Activated CD8-positive, alpha-beta memory T cell treated with anti-CD3 and anti-CD28 coated beads, Interleukin-2, amount 10 ng/mL, durations not matched to agents 7 days and 5 days (primary cell): Measurements from ENCODE around the gene GMDS. TPM values are rescaled to one million over a fixed set of nuclear protein-coding genes. Genes with fewer than 3 reads are reported as not detected.
A peak's percentile ranks its signal among the peaks of the same experiment; 100 is the strongest.
"Not testable (repeated sequence)": the region's sequence is repeated elsewhere in the genome, so short reads cannot be mapped to it uniquely, and the experiment has no call there.

Experiments
- ATAC-seq: fragments of 150-1000 bp; cut with Tn5 transposase; one replicate; pipeline ENCODE4 v1.10.0; 2021; ENCODE audit warnings: moderate library complexity
- CTCF ChIA-PET: fragments of 350-600 bp; sonication (Branson Sonifier 250); formaldehyde crosslinking; loops from one replicate; lab custom pipeline; 2021; ENCODE audit warnings: antibody characterized with exemption; lab: Charles Lee
- DNase-seq: peaks from one replicate; pipeline ENCODE4 v3.0.0-alpha.2; 2020
- H3K27ac Mint-ChIP-seq: one replicate; pipeline ENCODE4 v1.8.0; 2021; ENCODE audit warnings: mild to moderate bottlenecking, mixed read lengths
- H3K27me3 Mint-ChIP-seq: one replicate; pipeline ENCODE4 v1.8.0; 2021; ENCODE audit warnings: mixed read lengths
- H3K36me3 Mint-ChIP-seq: one replicate; pipeline ENCODE4 v1.8.0; 2021; ENCODE audit warnings: mild to moderate bottlenecking, mixed read lengths
- H3K4me1 Mint-ChIP-seq: one replicate; pipeline ENCODE4 v1.8.0; 2021; ENCODE audit warnings: mixed read lengths
- H3K4me3 Mint-ChIP-seq: one replicate; pipeline ENCODE4 v1.8.0; 2021; ENCODE audit warnings: mild to moderate bottlenecking, moderate library complexity, mixed read lengths
- H3K9me3 Mint-ChIP-seq: one replicate; pipeline ENCODE4 v1.8.0; 2022; ENCODE audit warnings: low read depth, mixed read lengths
- total RNA-seq, 2 experiments: library from RNA; stranded (reverse); gene quantifications; one replicate each; pipeline ENCODE4 v1.2.3, GENCODE V29; 2021

GMDS gene
- total RNA-seq, 2 experiments from 2014 or later, result 28.2 to 36.9 TPM

DNA sequence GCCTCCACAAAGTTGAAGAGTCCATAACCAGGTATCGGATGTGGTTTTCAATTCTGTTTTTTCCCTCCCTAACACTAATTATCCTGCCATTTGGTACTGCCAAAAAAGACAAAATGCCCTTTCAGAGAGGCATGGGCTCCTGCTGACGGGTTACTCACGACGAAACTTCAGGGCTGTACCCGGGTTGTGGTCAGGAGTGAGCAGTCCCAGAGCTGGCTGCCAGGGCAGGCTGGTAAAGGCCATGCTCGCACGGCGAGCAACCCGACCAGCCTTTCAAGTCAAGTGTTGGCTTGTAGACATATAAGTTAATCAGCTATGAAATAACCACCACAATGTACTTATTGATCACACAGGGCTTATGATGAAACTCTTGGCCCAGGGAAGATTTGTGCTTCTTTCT is 483.2 kb downstream of the GMDS start:
- ATAC-seq (no peak), DNase-seq (no peak)
- peaks cover 4% of the 10 kb centered on the region for H3K27me3 Mint-ChIP-seq
- CTCF ChIA-PET, result no interaction called here
- H3K9me3 Mint-ChIP-seq, result no peaks in the 10 kb centered on the region
- no peak overlapping the region for H3K27ac Mint-ChIP-seq
- no peaks in the 10 kb centered on the region for H3K36me3 Mint-ChIP-seq
- no peaks in the 10 kb centered on the region for H3K4me1 Mint-ChIP-seq
- no peak overlapping the region for H3K4me3 Mint-ChIP-seq

DNA sequence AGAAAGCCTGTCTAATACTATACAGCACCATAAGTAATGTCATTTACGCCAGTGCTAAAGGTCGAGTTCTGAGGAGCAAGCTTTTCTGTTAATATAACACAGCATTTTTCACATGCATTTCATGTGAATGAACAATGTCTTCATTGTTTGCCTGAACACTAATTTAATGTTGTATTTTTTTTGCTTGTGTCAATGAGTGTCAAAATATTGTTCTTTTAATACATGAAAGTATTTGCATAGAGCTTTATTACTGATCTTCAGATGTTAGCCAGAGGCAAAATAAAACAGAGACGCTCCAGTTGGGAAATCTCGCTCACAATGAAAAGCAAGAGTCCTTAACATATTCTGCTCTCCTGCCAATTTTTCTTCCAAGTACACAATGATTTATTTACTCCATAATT is 483.9 kb downstream of the GMDS start:
- CTCF ChIA-PET, result no interaction called here
- peaks cover 4% of the 10 kb centered on the region for H3K27me3 Mint-ChIP-seq
- ATAC-seq, result no peak
- H3K4me1 Mint-ChIP-seq, result no peaks in the 10 kb centered on the region
- no peak for DNase-seq
- H3K27ac Mint-ChIP-seq, result no peak overlapping the region
- H3K9me3 Mint-ChIP-seq, result no peaks in the 10 kb centered on the region
- no peak overlapping the region for H3K4me3 Mint-ChIP-seq
- H3K36me3 Mint-ChIP-seq, result no peaks in the 10 kb centered on the region

DNA sequence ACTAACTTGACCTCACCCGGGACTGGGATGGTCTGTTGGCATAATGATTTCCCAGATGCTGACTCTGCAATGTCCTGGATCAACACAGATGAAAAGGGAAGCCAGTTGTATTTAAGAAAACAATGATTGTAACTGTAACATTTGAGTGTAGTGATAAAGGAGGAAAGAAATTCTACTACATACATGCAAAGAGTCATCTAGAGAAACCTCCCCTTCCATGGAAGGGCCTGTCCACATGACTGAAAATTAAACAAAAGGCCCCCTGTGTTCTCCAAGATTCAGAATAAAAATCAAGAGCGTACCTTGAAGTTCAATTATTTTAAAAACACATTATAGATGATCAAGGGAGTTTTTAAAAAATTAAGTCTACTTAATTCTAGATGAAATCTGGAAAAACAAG is 484.5 kb downstream of the GMDS start:
- Mint-ChIP-seq H3K27me3 (peaks cover 4% of the 10 kb centered on the region), H3K36me3 (no peaks in the 10 kb centered on the region), H3K4me3 (no peak overlapping the region), H3K9me3 (no peaks in the 10 kb centered on the region), H3K4me1 (no peaks in the 10 kb centered on the region), H3K27ac (no peak overlapping the region)
- CTCF ChIA-PET, result no interaction called here
- no peak for DNase-seq
- no peak for ATAC-seq

DNA sequence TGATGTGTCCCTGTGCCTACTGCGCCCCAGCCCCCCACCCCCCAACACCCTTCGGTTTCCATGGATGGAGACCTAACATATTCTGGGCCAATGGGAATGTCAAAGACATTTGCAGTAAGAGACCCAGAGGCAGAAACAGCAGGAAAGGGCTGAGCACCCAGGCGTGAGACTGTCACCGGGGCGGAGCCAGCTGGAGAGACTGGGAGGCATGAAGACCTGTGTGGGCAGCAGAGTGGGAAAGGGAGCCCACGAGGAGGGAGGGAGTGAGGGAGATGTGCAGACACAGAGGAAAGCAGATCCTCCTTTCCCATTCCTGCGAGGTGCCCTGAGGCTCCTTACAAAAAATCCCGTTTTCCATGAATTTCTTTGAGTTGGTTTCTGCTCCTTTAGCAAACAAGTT is 485.5 kb downstream of the GMDS start:
- ATAC-seq (no peak), DNase-seq (no peak)
- CTCF ChIA-PET, result no interaction called here
- Mint-ChIP-seq H3K9me3 (no peaks in the 10 kb centered on the region), H3K4me1 (no peaks in the 10 kb centered on the region), H3K27me3 (peaks cover 4% of the 10 kb centered on the region), H3K27ac (peak overlapping the region; percentile 33), H3K4me3 (no peak overlapping the region), H3K36me3 (peaks cover 2% of the 10 kb centered on the region)

DNA sequence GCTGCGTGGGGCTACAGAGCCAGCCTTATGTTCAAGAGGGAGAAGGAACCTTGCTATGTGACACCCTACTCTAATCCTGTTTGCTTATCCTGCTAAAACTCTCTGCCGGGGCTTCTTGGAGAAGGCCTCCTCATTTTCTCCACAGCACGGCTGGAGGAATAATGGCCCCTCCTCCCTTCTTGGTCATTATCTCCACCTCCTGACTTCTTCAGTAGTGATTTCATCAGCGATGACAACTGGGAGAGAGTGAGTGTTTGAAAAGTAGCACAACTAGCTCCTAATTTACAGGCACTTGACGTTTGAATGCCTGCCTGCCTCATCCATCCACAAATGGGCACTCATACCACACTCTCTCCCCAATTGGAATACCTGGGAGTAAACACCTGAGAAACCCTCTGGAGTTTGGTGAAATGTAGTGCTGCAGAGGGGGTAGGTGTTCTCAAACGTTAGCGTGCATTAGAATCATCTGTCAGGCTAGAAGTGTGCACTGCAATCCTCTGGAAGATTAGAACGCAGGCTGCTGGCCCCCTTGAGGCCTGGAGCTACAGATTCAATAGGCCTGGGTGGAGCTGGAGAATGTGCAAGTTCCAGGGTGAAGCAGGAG is 487.2 kb downstream of the GMDS start:
- CTCF ChIA-PET, result no interaction called here
- no peak for DNase-seq
- H3K27ac Mint-ChIP-seq, result no peak overlapping the region
- ATAC-seq, result no peak
- peaks cover 6% of the 10 kb centered on the region for H3K27me3 Mint-ChIP-seq
- H3K4me1 Mint-ChIP-seq, result no peaks in the 10 kb centered on the region
- H3K36me3 Mint-ChIP-seq, result peaks cover 6% of the 10 kb centered on the region
- H3K4me3 Mint-ChIP-seq, result no peak overlapping the region
- H3K9me3 Mint-ChIP-seq, result no peaks in the 10 kb centered on the region

DNA sequence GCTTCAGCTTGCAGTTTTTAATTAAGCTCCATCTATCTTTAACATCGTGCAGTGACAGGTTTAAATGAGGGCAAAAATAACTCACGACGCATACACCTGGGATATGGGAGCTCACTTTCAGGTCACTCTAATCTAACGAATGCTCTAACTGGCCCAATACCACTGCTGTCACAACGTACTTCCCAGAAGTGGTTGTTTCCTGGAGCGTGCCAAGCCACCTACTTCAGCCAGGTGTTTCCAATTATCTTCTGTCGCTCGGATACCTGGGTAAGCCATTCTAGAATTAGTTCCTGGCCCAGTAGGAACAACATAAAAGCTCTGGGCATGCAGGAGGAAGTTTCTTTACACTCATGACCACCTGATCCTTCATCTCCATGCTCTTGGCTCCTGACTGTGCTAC is 488.3 kb downstream of the GMDS start:
- CTCF ChIA-PET, result no interaction called here
- H3K27ac Mint-ChIP-seq, result no peak overlapping the region
- H3K9me3 Mint-ChIP-seq, result no peaks in the 10 kb centered on the region

DNA sequence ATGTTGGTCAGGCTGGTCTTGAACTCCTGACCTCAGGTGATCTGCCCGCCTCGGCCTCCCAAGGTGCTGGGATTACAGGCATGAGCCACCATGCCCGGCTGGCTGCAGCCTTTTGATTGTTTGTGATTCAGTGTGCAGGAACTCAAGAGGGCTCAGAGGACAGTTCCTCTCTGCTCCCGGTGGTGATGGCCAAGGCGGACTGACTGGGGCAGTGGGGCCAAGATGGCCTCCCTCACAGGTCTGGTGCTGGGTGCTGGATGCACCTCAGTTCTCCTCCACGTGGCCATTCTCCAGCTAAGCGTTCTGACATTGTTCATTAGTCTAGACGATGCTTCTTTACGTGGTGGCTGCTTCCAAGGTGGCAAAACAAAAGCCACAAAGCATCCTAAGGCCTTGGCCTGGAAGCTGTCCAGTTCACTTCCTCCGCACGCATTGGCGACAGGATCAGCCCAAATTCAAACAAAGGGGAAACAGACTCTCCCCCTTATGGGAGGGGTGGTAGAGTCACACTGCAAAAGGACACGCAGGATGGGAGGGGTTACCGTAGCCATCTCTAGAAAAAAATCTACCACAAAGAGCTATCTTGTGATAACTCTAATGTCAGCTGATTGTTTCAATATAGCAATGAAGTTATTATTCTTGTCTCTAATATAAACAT is 488.8 kb downstream of the GMDS start:
- ATAC-seq (no peak), DNase-seq (no peak)
- Mint-ChIP-seq H3K9me3 (peaks cover 2% of the 10 kb centered on the region), H3K4me1 (no peaks in the 10 kb centered on the region), H3K27me3 (peaks cover 4% of the 10 kb centered on the region), H3K4me3 (no peak overlapping the region), H3K36me3 (peaks cover 8% of the 10 kb centered on the region), H3K27ac (no peak overlapping the region)
- CTCF ChIA-PET, result no interaction called here

More for the DNA sequence above, 488.3 kb downstream of the GMDS start:
- H3K27me3 Mint-ChIP-seq, result peaks cover 6% of the 10 kb centered on the region
- H3K36me3 Mint-ChIP-seq, result peaks cover 6% of the 10 kb centered on the region
- no peaks in the 10 kb centered on the region for H3K4me1 Mint-ChIP-seq
- ATAC-seq, result no peak
- H3K4me3 Mint-ChIP-seq, result no peak overlapping the region
- no peak for DNase-seq

DNA sequence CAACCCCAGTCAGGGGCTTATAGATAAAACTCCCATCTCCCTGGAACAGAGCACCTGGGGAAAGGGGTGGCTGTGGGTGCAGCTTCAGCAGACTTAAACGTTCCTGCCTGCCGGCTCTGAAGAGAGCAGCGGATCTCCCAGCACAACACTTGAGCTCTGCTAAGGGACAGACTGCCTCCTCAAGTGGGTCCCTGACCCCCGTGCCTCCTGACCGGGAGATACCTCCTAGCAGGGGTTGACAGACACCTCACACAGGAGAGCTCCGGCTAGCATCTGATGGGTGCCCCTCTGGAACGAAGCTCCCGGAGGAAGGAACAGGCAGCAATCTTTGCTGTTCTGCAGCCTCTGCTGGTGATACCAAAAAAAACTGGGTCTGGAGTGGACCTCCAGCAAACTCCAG is 494.3 kb downstream of the GMDS start:
- H3K4me1 Mint-ChIP-seq, H3K27me3 Mint-ChIP-seq, H3K27ac Mint-ChIP-seq, ATAC-seq, H3K9me3 Mint-ChIP-seq, H3K4me3 Mint-ChIP-seq, H3K36me3 Mint-ChIP-seq, CTCF ChIA-PET, DNase-seq: not testable (repeated sequence)

DNA sequence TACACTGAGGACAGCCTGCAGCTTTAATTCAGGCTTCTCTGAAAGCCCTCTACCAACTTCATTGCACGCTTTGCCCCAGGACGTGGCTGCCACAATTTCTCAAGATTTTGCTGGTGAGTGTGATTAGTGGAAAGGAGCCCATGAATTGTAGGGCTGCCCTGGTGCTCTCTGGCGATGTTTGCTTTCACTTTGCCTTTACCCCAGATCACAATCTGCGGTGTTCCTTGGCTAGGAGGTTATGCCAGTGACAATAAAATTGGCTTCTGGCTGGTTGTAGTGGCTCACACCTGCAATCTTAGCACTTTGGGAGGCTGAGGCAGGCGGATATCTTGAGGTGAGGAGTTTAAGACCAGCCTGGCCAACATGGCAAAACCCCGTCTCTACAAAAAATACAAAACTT is 496.4 kb downstream of the GMDS start:
- peaks cover 6% of the 10 kb centered on the region for H3K36me3 Mint-ChIP-seq
- peaks cover 3% of the 10 kb centered on the region for H3K27me3 Mint-ChIP-seq
- ATAC-seq (no peak), DNase-seq (no peak)
- CTCF ChIA-PET, result no interaction called here
- H3K27ac Mint-ChIP-seq, result no peak overlapping the region
- H3K4me1 Mint-ChIP-seq, result no peaks in the 10 kb centered on the region
- H3K4me3 Mint-ChIP-seq, result no peak overlapping the region
- H3K9me3 Mint-ChIP-seq, result peaks cover 2% of the 10 kb centered on the region

DNA sequence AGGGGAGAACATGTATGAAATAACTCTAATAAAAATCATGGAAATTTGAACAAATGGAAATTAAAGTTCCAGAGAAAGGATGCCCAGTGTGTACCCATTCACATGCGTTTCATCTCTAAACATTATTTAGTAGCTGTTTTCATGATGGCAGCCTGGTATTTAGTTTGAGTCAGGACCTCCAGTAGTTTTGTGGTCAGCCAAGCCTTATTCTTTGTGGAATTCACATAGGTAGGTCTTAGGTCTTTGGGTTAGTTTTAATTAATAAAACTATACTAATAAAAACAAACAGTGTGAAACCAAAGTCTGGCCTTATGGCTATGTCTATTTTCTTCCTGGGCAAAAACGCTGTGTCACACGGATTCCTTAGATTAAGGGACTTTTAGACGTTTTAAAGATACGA is 497.9 kb downstream of the GMDS start:
- Mint-ChIP-seq H3K4me1 (no peaks in the 10 kb centered on the region), H3K27me3 (no peaks in the 10 kb centered on the region), H3K27ac (no peak overlapping the region), H3K9me3 (peaks cover 2% of the 10 kb centered on the region), H3K36me3 (peaks cover 1% of the 10 kb centered on the region), H3K4me3 (no peak overlapping the region)
- ATAC-seq (no peak), DNase-seq (no peak)
- CTCF ChIA-PET, result no interaction called here

DNA sequence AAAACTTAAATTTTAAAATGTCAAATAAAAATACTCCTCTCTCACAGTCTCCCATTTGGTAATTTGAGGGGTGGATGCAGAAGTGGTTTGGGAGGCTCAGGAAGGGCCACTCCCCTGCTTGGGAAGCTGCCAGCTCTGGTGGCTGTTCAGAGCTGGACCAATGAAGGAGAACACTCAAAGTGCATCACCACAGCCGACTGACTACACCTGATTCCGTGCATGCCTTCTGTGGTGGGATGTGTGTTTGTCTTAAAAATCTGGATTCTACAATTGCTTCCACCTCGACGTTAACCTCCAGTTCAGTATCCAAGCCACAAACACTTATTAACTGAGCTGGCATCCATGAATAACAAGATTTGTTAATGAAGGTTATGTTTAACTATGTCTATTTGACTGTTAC is 498.4 kb downstream of the GMDS start:
- peaks cover under 1% of the 10 kb centered on the region for H3K36me3 Mint-ChIP-seq
- ATAC-seq, result no peak
- H3K27ac Mint-ChIP-seq, result no peak overlapping the region
- no peaks in the 10 kb centered on the region for H3K4me1 Mint-ChIP-seq
- CTCF ChIA-PET, result no interaction called here
- DNase-seq, result no peak
- H3K4me3 Mint-ChIP-seq, result no peak overlapping the region
- H3K9me3 Mint-ChIP-seq, result peaks cover 1% of the 10 kb centered on the region
- no peaks in the 10 kb centered on the region for H3K27me3 Mint-ChIP-seq

DNA sequence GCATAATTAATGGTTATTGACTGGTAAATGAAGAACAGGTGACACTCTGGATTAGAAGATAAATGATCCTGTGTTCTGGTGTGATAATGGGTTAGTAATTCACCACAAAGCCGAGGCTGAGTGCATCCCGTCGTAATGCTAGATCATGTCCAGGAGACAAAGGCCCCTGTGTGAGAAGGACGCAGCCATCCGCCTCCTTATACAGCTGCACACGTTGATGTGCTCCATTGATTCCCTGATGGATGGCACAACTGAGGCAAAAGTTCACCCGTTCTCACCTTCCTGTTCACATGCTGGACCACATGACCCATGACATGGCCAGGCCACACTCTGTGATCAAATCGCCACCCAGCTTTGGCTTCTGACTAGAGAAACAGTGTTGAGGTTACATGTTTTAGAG is 499.6 kb downstream of the GMDS start:
- no peaks in the 10 kb centered on the region for H3K36me3 Mint-ChIP-seq
- H3K4me1 Mint-ChIP-seq, result no peaks in the 10 kb centered on the region
- DNase-seq (no peak), ATAC-seq (no peak)
- CTCF ChIA-PET, result no interaction called here
- H3K4me3 Mint-ChIP-seq, result no peak overlapping the region
- no peaks in the 10 kb centered on the region for H3K27me3 Mint-ChIP-seq
- H3K9me3 Mint-ChIP-seq, result no peaks in the 10 kb centered on the region
- H3K27ac Mint-ChIP-seq, result no peak overlapping the region

DNA sequence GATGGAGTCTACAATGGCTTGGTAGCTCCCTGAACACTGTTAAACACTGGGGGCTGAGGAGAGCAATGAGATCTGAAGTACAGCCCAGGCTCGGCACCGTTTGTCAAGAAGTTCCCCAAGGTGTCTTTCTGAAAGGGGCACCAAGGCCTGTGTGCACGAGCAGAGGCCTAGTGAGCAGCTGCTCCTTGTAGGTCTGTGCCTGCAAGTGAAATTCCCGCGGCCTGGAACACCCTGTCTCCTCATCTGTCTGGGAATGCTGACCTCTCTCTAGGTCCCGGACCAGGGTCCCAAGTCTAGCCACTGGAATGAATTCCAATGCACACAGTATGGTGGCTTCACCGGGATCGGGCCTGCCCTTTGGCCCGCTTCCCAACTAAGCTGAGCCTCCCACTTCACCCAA is 500.9 kb downstream of the GMDS start:
- CTCF ChIA-PET, result no interaction called here
- DNase-seq (no peak), ATAC-seq (no peak)
- H3K27ac Mint-ChIP-seq, result no peak overlapping the region
- H3K27me3 Mint-ChIP-seq, result no peaks in the 10 kb centered on the region
- no peaks in the 10 kb centered on the region for H3K9me3 Mint-ChIP-seq
- no peaks in the 10 kb centered on the region for H3K36me3 Mint-ChIP-seq
- H3K4me3 Mint-ChIP-seq, result no peak overlapping the region
- no peaks in the 10 kb centered on the region for H3K4me1 Mint-ChIP-seq

DNA sequence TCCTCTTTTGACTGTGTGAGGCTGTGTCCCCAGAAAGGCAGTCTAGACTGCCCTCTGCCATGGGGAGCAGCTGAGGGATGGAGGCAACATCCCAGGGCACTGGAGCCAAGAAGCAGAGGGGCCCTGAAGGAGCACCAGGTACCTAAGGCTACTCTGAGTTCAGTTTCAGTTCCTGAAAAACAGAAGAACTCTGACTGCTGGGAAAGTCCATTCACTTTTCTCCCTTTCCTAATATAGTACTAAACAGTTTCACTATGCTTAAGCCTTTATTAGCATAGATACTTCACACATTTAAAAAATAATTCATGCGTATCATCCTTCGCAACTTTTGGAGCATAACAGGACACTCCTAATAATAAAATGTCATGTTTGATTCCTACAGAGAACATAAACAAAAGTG is 505.7 kb downstream of the GMDS start:
- H3K9me3 Mint-ChIP-seq, result no peaks in the 10 kb centered on the region
- CTCF ChIA-PET, result no interaction called here

More for the DNA sequence above, 505.7 kb downstream of the GMDS start:
- H3K36me3 Mint-ChIP-seq, result no peaks in the 10 kb centered on the region
- no peak for ATAC-seq
- no peaks in the 10 kb centered on the region for H3K4me1 Mint-ChIP-seq
- H3K27ac Mint-ChIP-seq, result no peak overlapping the region
- DNase-seq, result no peak
- no peaks in the 10 kb centered on the region for H3K27me3 Mint-ChIP-seq
- H3K4me3 Mint-ChIP-seq, result no peak overlapping the region
